H9 (cell line): ENCODE measurements around the gene TMEM86B. TPM values are rescaled to one million over a fixed set of nuclear protein-coding genes. Genes with fewer than 3 reads are reported as not detected.

Experiments
- DNase-seq: peaks from one replicate; pipeline ENCODE4 v3.0.0-alpha.2; 2017
- H2AFZ ChIP-seq: one replicate; pipeline ENCODE4 v1.6.1; 2013; ENCODE audit warnings: mild to moderate bottlenecking, low read length, control low read depth, moderate library complexity
- H2AK5ac ChIP-seq: 2 replicates; pipeline ENCODE4 v1.6.1; 2013; ENCODE audit warnings: low read length, control low read depth, mixed read lengths; ENCODE audit not compliant: insufficient read length
- H2BK120ac ChIP-seq: one replicate; pipeline ENCODE4 v1.6.1; 2013; ENCODE audit warnings: low read depth, mild to moderate bottlenecking, low read length, control low read depth, inconsistent platforms; ENCODE audit not compliant: poor library complexity, severe bottlenecking
- H2BK12ac ChIP-seq: 2 replicates; pipeline ENCODE4 v1.6.1; 2013; ENCODE audit warnings: low read length, control low read depth, mixed read lengths, low read depth; ENCODE audit not compliant: insufficient read length
- H2BK15ac ChIP-seq: 2 replicates; pipeline ENCODE4 v1.6.1; 2013; ENCODE audit warnings: low read depth, low read length, control low read depth
- H2BK20ac ChIP-seq: one replicate; pipeline ENCODE4 v1.6.1; 2013; ENCODE audit warnings: low read depth, mild to moderate bottlenecking, low read length, control low read depth, inconsistent platforms; ENCODE audit not compliant: poor library complexity, severe bottlenecking
- H2BK5ac ChIP-seq: 2 replicates; pipeline ENCODE4 v1.6.1; 2013; ENCODE audit warnings: low read length, control low read depth, mixed read lengths; ENCODE audit not compliant: insufficient read length
- H3K14ac ChIP-seq: 2 replicates; pipeline ENCODE4 v1.6.1; 2013; ENCODE audit warnings: low read length, control low read depth; ENCODE audit not compliant: insufficient read depth
- H3K18ac ChIP-seq: 2 replicates; pipeline ENCODE4 v1.6.1; 2013; ENCODE audit warnings: low read depth, mild to moderate bottlenecking, mixed read lengths, low read length, control low read depth; ENCODE audit not compliant: insufficient read length
- H3K23ac ChIP-seq: 2 replicates; pipeline ENCODE4 v1.6.1; 2013; ENCODE audit warnings: low read length, control low read depth, mixed read lengths, low read depth; ENCODE audit not compliant: insufficient read length
- H3K23me2 ChIP-seq: 2 replicates; pipeline ENCODE4 v1.6.1; 2013; ENCODE audit warnings: low read depth, mild to moderate bottlenecking, mixed read lengths, low read length, control low read depth; ENCODE audit not compliant: insufficient read length, poor library complexity, severe bottlenecking
- H3K27ac ChIP-seq: 2 replicates; pipeline ENCODE4 v1.5.1; 2013; ENCODE audit warnings: low read length, control low read depth, mixed read lengths, low read depth; ENCODE audit not compliant: insufficient read length
- H3K27me3 ChIP-seq: 2 replicates; pipeline ENCODE4 v1.6.1; 2013; ENCODE audit warnings: low read length, control low read depth, inconsistent platforms; ENCODE audit not compliant: insufficient read depth
- H3K4ac ChIP-seq: 2 replicates; pipeline ENCODE4 v1.6.1; 2013; ENCODE audit warnings: low read depth, mild to moderate bottlenecking, control low read depth, inconsistent platforms, low read length, moderate library complexity
- H3K4me1 ChIP-seq: 2 replicates; pipeline ENCODE4 v1.6.1; 2013; ENCODE audit warnings: low read length, control low read depth, inconsistent platforms; ENCODE audit not compliant: insufficient read depth
- H3K4me2 ChIP-seq: 2 replicates; pipeline ENCODE4 v1.6.1; 2013; ENCODE audit warnings: low read length, control low read depth, mixed read lengths; ENCODE audit not compliant: insufficient read length, insufficient read depth
- H3K56ac ChIP-seq: 2 replicates; pipeline ENCODE4 v1.6.1; 2013; ENCODE audit warnings: low read depth, mild to moderate bottlenecking, mixed read lengths, low read length, control low read depth; ENCODE audit not compliant: insufficient read length
- H3K79me1 ChIP-seq: 2 replicates; pipeline ENCODE4 v1.6.1; 2013; ENCODE audit warnings: low read depth, mild to moderate bottlenecking, moderate library complexity, low read length, control low read depth, inconsistent platforms; ENCODE audit not compliant: insufficient read depth, poor library complexity, severe bottlenecking
- H3K79me2 ChIP-seq: 2 replicates; pipeline ENCODE4 v1.6.1; 2013; ENCODE audit warnings: low read length, control low read depth, inconsistent platforms; ENCODE audit not compliant: insufficient read depth
- H3K9ac ChIP-seq: 2 replicates; pipeline ENCODE4 v1.6.1; 2013; ENCODE audit warnings: low read length, control low read depth, mixed read lengths; ENCODE audit not compliant: insufficient read length; ENCODE audit errors: extremely low read depth
- H3K9me3 ChIP-seq: one replicate; pipeline ENCODE4 v1.6.1; 2013; ENCODE audit warnings: low read depth, low read length, inconsistent platforms; ENCODE audit not compliant: control insufficient read depth
- H3T11ph ChIP-seq: one replicate; pipeline ENCODE4 v1.6.1; 2013; ENCODE audit warnings: mild to moderate bottlenecking, low read length, control low read depth, inconsistent platforms
- H4K20me1 ChIP-seq: one replicate; pipeline ENCODE4 v1.6.1; 2013; ENCODE audit not compliant: control insufficient read depth, insufficient read length, insufficient read depth
- H4K5ac ChIP-seq: 2 replicates; pipeline ENCODE4 v1.6.1; 2013; ENCODE audit warnings: low read depth, mild to moderate bottlenecking, mixed read lengths, low read length, control low read depth; ENCODE audit not compliant: insufficient read length
- H4K8ac ChIP-seq: replicated peaks from 2 replicates; pipeline ENCODE4 v1.6.1; 2013; ENCODE audit warnings: low read length, control low read depth, mixed read lengths, low read depth; ENCODE audit not compliant: insufficient read length
- H4K91ac ChIP-seq: 2 replicates; pipeline ENCODE4 v1.6.1; 2013; ENCODE audit warnings: low read depth, mild to moderate bottlenecking, moderate library complexity, mixed read lengths, low read length, control low read depth; ENCODE audit not compliant: insufficient read length
- H3K27ac Mint-ChIP-seq, 3 experiments: 2 replicates in 2 of 3; 3 replicates in 1 of 3; pipeline ENCODE4 v1.8.0; 2020 to 2021; ENCODE audit warnings: mixed read lengths in 3 of 3, mild to moderate bottlenecking in 1 of 3, moderate library complexity in 1 of 3
- H3K27me3 Mint-ChIP-seq: 2 replicates; pipeline ENCODE4 v1.8.0; 2021; ENCODE audit warnings: low read depth, mild to moderate bottlenecking, moderate library complexity, mixed read lengths
- H3K36me3 Mint-ChIP-seq, 3 experiments: 2 replicates in 2 of 3; 3 replicates in 1 of 3; pipeline ENCODE4 v1.8.0; 2020 to 2021; ENCODE audit warnings: low read depth in 3 of 3, mixed read lengths in 3 of 3; ENCODE audit not compliant: insufficient read depth in 1 of 3
- H3K4me1 Mint-ChIP-seq, 2 experiments: 2 replicates each; pipeline ENCODE4 v1.8.0; 2020; ENCODE audit warnings: mixed read lengths in 2 of 2
- H3K4me3 Mint-ChIP-seq, 2 experiments: 2 replicates in 1 of 2; 3 replicates in 1 of 2; pipeline ENCODE4 v1.8.0; 2020 to 2021; ENCODE audit warnings: mild to moderate bottlenecking in 2 of 2, mixed read lengths in 2 of 2, moderate library complexity in 1 of 2
- H3K9me3 Mint-ChIP-seq, 2 experiments: 2 replicates in 1 of 2; 3 replicates in 1 of 2; pipeline ENCODE4 v1.8.0; 2020; ENCODE audit warnings: mild to moderate bottlenecking in 2 of 2, mixed read lengths in 2 of 2, moderate library complexity in 1 of 2
- CTCF ChIP-seq: fragments of 200-600 bp; sonication (generic); conservative IDR thresholded peaks from 3 replicates; pipeline ENCODE4 v1.8.0; 2021; ENCODE audit warnings: antibody characterized with exemption, mild to moderate bottlenecking
- WGBS: extraction: QIAGEN DNeasy Blood & Tissue Kit; methylation state at CpG from one replicate; pipeline ENCODE4 v1.1.7; 2013; ENCODE audit warnings: missing lambda C conversion rate, low lambda C conversion rate, mixed read lengths; ENCODE audit not compliant: insufficient read length; ENCODE audit errors: extremely low coverage; 5-methylcytosine and 5-hydroxymethylcytosine counted together
- total RNA-seq: library from RNA; stranded (reverse); gene quantifications from 2 replicates; pipeline ENCODE4 v1.2.1, GENCODE V29; 2021

The TMEM86B gene
- total RNA-seq, 1 experiment from 2014 or later, result 4.5 TPM

GRCh38 chr19:55199620-55200204 is 28.9 kb downstream of the TMEM86B start:
- no peak overlapping the region for H3K14ac ChIP-seq
- H4K91ac ChIP-seq, result no peak overlapping the region
- H3T11ph ChIP-seq, result no peak overlapping the region
- H2AFZ ChIP-seq, result no peak overlapping the region
- DNase-seq, result no peak
- no peak for TF ChIP-seq CTCF
- Mint-ChIP-seq H3K27me3 (peaks cover 32% of the 10 kb centered on the region), H3K9me3 (no peaks in the 10 kb centered on the region; a peak in 2 of 5 replicates), H3K27ac (no peak overlapping the region), H3K4me1 (peaks cover 0 to 2% of the 10 kb centered on the region in 2 experiments; a peak in 1 of 4 replicates), H3K36me3 (no peaks in the 10 kb centered on the region), H3K4me3 (no peak overlapping the region; a peak in 1 of 5 replicates)
- H3K18ac ChIP-seq, result no peak overlapping the region
- H4K20me1 ChIP-seq, result no peaks in the 10 kb centered on the region
- H2BK15ac ChIP-seq, result no peak overlapping the region
- no peak overlapping the region for H2AK5ac ChIP-seq
- no peaks in the 10 kb centered on the region for H3K79me1 ChIP-seq
- H2BK12ac ChIP-seq, result no peak overlapping the region
- H2BK5ac ChIP-seq, result no peak overlapping the region
- H3K23me2 ChIP-seq, result no peaks in the 10 kb centered on the region
- no peak overlapping the region for H3K9ac ChIP-seq
- no peaks in the 10 kb centered on the region for H3K9me3 ChIP-seq
- H3K4ac ChIP-seq, result no peak overlapping the region
- H2BK20ac ChIP-seq, result no peak overlapping the region
- H3K27me3 ChIP-seq, result no peaks in the 10 kb centered on the region
- no peak overlapping the region for H3K4me2 ChIP-seq
- no peak overlapping the region for H3K23ac ChIP-seq
- no peak overlapping the region for H3K27ac ChIP-seq
- no peak overlapping the region for H4K5ac ChIP-seq
- H2BK120ac ChIP-seq, result no peak overlapping the region
- H3K4me1 ChIP-seq, result no peaks in the 10 kb centered on the region
- H3K56ac ChIP-seq, result no peak overlapping the region
- H3K79me2 ChIP-seq, result no peaks in the 10 kb centered on the region
- H4K8ac ChIP-seq, result no peak overlapping the region
- 100% methylated on average over 1 of the region's 5 CpGs for WGBS
